SK-N-SH (cell line): ENCODE results near the gene SLC66A1. TPM values are rescaled to one million over a fixed set of nuclear protein-coding genes. Genes with fewer than 3 reads are reported as not detected.

ENCODE experiments used
- CTCF ChIA-PET: fragments of 300-600, 350-600 bp; formaldehyde crosslinking; extraction: SDS; loops from one replicate; lab custom pipeline; 2021; lab: Yijun Ruan, JAX
- POLR2A ChIA-PET: fragments of 350-600 bp; sonication (Branson Sonifier 250); formaldehyde crosslinking; extraction: SDS; loops from one replicate; lab custom pipeline; 2020; ENCODE audit warnings: antibody characterized with exemption, inconsistent platforms; lab: Yijun Ruan, JAX
- DNase-seq: peaks from one replicate; pipeline ENCODE4 v3.0.0; 2012
- H2AFZ ChIP-seq: fragments of 200-600 bp; sonication (generic); 2 replicates; pipeline ENCODE4 v1.8.1; 2016; ENCODE audit warnings: antibody characterized with exemption, mild to moderate bottlenecking, low read depth
- H3F3A ChIP-seq: fragments of 200-600 bp; sonication (generic); replicated peaks from 2 replicates; pipeline ENCODE3; 2016; ENCODE audit warnings: antibody characterized with exemption, mild to moderate bottlenecking; ENCODE audit not compliant: insufficient read depth
- H3K27ac ChIP-seq, 2 experiments: fragments of 200-500 bp in 1 of 2; fragments of 200-600 bp in 1 of 2; sonication (Bioruptor generic) in 1 of 2; sonication (generic), shearing (Covaris generic) in 1 of 2; 2 replicates each; pipeline versions ENCODE4 v1.5.1 to v1.6.1; 2014 to 2016; ENCODE audit warnings: low read depth in 2 of 2, inconsistent platforms in 1 of 2, low read length in 1 of 2, mild to moderate bottlenecking in 1 of 2, mixed read lengths in 1 of 2
- H3K27me3 ChIP-seq: fragments of 200-600 bp; sonication (generic), shearing (Covaris generic); 2 replicates; pipeline ENCODE4 v1.6.1; 2016; ENCODE audit warnings: mixed run types; ENCODE audit not compliant: insufficient read depth
- H3K36me3 ChIP-seq, 2 experiments: fragments of 200-500 bp in 1 of 2; fragments of 200-600 bp in 1 of 2; sonication (Bioruptor generic) in 1 of 2; sonication (generic) in 1 of 2; replicated peaks in 1 of 2; 2 replicates each; pipeline versions ENCODE3 to v1.5.1; 2014 to 2016; ENCODE audit warnings: low read length in 1 of 2, mild to moderate bottlenecking in 1 of 2; ENCODE audit not compliant: insufficient read depth in 2 of 2, control insufficient read depth in 1 of 2
- H3K4me1 ChIP-seq, 2 experiments: fragments of 200-500 bp in 1 of 2; fragments of 200-600 bp in 1 of 2; sonication (Bioruptor generic) in 1 of 2; sonication (generic), shearing (Covaris generic) in 1 of 2; 2 replicates each; pipeline versions ENCODE4 v1.5.1 to v1.6.1; 2014 to 2016; ENCODE audit warnings: low read depth in 1 of 2, low read length in 1 of 2, mixed run types in 1 of 2; ENCODE audit not compliant: insufficient read depth in 2 of 2, control insufficient read depth in 1 of 2
- H3K4me2 ChIP-seq: fragments of 200-600 bp; sonication (generic), shearing (Covaris generic); 2 replicates; pipeline ENCODE4 v1.6.1; 2017; ENCODE audit warnings: mixed run types
- H3K4me3 ChIP-seq, 2 experiments: fragments of 200-500 bp in 1 of 2; fragments of 200-600 bp in 1 of 2; sonication (Bioruptor generic) in 1 of 2; sonication (generic), shearing (Covaris generic) in 1 of 2; 2 replicates each; pipeline versions ENCODE4 v1.5.1 to v1.8.1; 2014 to 2016; ENCODE audit warnings: low read depth in 2 of 2, inconsistent platforms in 1 of 2, low read length in 1 of 2, mild to moderate bottlenecking in 1 of 2, mixed read lengths in 1 of 2, moderate library complexity in 1 of 2
- H3K79me2 ChIP-seq: fragments of 200-600 bp; sonication (generic); 2 replicates; pipeline ENCODE4 v1.8.1; 2017; ENCODE audit warnings: mild to moderate bottlenecking; ENCODE audit not compliant: insufficient read depth
- H3K9ac ChIP-seq: fragments of 200-600 bp; sonication (generic); 2 replicates; pipeline ENCODE4 v1.6.1; 2017; ENCODE audit warnings: mixed run types
- H3K9me2 ChIP-seq: fragments of 200-600 bp; sonication (generic); 2 replicates; pipeline ENCODE4 v1.6.1; 2017; ENCODE audit warnings: mixed run types
- H3K9me3 ChIP-seq: fragments of 200-600 bp; sonication (generic); 2 replicates; pipeline ENCODE4 v1.6.1; 2017; ENCODE audit warnings: mixed run types, mild to moderate bottlenecking, moderate library complexity
- H4K20me1 ChIP-seq: fragments of 200-600 bp; sonication (generic); 2 replicates; pipeline ENCODE4 v1.6.1; 2017; ENCODE audit warnings: mild to moderate bottlenecking, mixed run types; ENCODE audit not compliant: insufficient read depth
- CHD2 ChIP-seq: fragments of 150-350 bp; IDR thresholded peaks from 2 replicates; pipeline ENCODE4 v1.6.1; 2018; ENCODE audit warnings: low read length; ENCODE audit not compliant: partially characterized antibody
- CTCF ChIP-seq: fragments of 200-600 bp; sonication (generic); IDR thresholded peaks from 2 replicates; pipeline ENCODE4 v1.6.1; 2017; ENCODE audit warnings: antibody characterized with exemption, mild to moderate bottlenecking, moderate library complexity
- ELF1 ChIP-seq: IDR thresholded peaks from 2 replicates; pipeline ENCODE4 v1.4.0; 2012
- EP300 ChIP-seq, 2 experiments: IDR thresholded peaks; 2 replicates each; pipeline versions ENCODE4 v1.4.0 to v1.6.1; 2012; ENCODE audit warnings: borderline replicate concordance in 1 of 2, low read depth in 1 of 2, low read length in 1 of 2
- FOSL2 ChIP-seq: IDR thresholded peaks from 2 replicates; pipeline ENCODE4 v1.4.0; 2012; ENCODE audit warnings: low read depth, mild to moderate bottlenecking, moderate library complexity, borderline replicate concordance
- FOXJ3 ChIP-seq: sonication (generic); formaldehyde crosslinking; IDR thresholded peaks from 2 replicates; pipeline ENCODE4 v1.5.1; 2020; ENCODE audit warnings: mild to moderate bottlenecking, missing genetic modification reagents
- FOXM1 ChIP-seq: IDR thresholded peaks from 2 replicates; pipeline ENCODE4 v1.4.0; 2012; ENCODE audit warnings: low read depth, mild to moderate bottlenecking
- GATA2 ChIP-seq: sonication (generic); formaldehyde crosslinking; IDR thresholded peaks from 2 replicates; pipeline ENCODE4 v1.5.0; 2020; ENCODE audit warnings: mild to moderate bottlenecking, missing genetic modification reagents
- JUND ChIP-seq: IDR thresholded peaks from 2 replicates; pipeline ENCODE4 v1.4.0; 2012
- MAX ChIP-seq: IDR thresholded peaks from 2 replicates; pipeline ENCODE4 v1.4.0; 2012; ENCODE audit warnings: low read depth
- MEF2A ChIP-seq: IDR thresholded peaks from 2 replicates; pipeline ENCODE4 v1.4.0; 2012; ENCODE audit warnings: low read depth, borderline replicate concordance
- MXI1 ChIP-seq: IDR thresholded peaks from 2 replicates; pipeline ENCODE4 v1.6.1; 2012; ENCODE audit warnings: mild to moderate bottlenecking, low read depth, low read length, improper control_type of control experiment
- NFIC ChIP-seq: IDR thresholded peaks from 2 replicates; pipeline ENCODE4 v1.4.0; 2012; ENCODE audit warnings: borderline replicate concordance
- NRF1 ChIP-seq: IDR thresholded peaks from 2 replicates; pipeline ENCODE4 v1.6.1; 2012; ENCODE audit warnings: low read depth, mild to moderate bottlenecking, low read length
- POLR2AphosphoS5 ChIP-seq: IDR thresholded peaks from 2 replicates; pipeline ENCODE4 v1.6.1; 2012; ENCODE audit warnings: low read depth, low read length
- RAD21 ChIP-seq: IDR thresholded peaks from 2 replicates; pipeline ENCODE4 v1.6.1; 2012; ENCODE audit warnings: mild to moderate bottlenecking, low read length
- RCOR1 ChIP-seq: fragments of 150-350 bp; IDR thresholded peaks from 2 replicates; pipeline ENCODE4 v1.6.1; 2017; ENCODE audit warnings: antibody characterized with exemption, low read length
- REST ChIP-seq: IDR thresholded peaks from 2 replicates; pipeline ENCODE4 v1.6.1; 2012; ENCODE audit warnings: mild to moderate bottlenecking, low read depth, low read length, moderate library complexity
- RXRA ChIP-seq: IDR thresholded peaks from 2 replicates; pipeline ENCODE4 v1.4.0; 2012; ENCODE audit warnings: low read depth, mild to moderate bottlenecking, borderline replicate concordance
- SMC3 ChIP-seq: IDR thresholded peaks from 2 replicates; pipeline ENCODE4 v1.6.1; 2012; ENCODE audit warnings: low read depth, low read length, improper control_type of control experiment
- TAF1 ChIP-seq: IDR thresholded peaks from 2 replicates; pipeline ENCODE4 v1.6.1; 2012; ENCODE audit warnings: low read depth, mild to moderate bottlenecking, low read length, moderate library complexity, borderline replicate concordance
- TCF12 ChIP-seq: IDR thresholded peaks from 2 replicates; pipeline ENCODE4 v1.4.0; 2012
- USF2 ChIP-seq: fragments of 150-350 bp; IDR thresholded peaks from 2 replicates; pipeline ENCODE4 v1.6.1; 2017; ENCODE audit warnings: antibody characterized with exemption, low read length, low read depth, borderline replicate concordance
- YY1 ChIP-seq: IDR thresholded peaks from 2 replicates; pipeline ENCODE4 v1.4.0; 2012; ENCODE audit warnings: low read depth, mild to moderate bottlenecking
- ZBTB33 ChIP-seq: IDR thresholded peaks from 2 replicates; pipeline ENCODE4 v1.4.0; 2012; ENCODE audit warnings: low read depth, borderline replicate concordance
- WGBS: methylation state at CpG from one replicate; pipeline ENCODE4 v1.1.6; 2017; ENCODE audit warnings: low lambda C conversion rate; 5-methylcytosine and 5-hydroxymethylcytosine counted together
- polyA plus RNA-seq, 3 experiments: library from polyadenylated mRNA; depleted of rRNA; stranded (reverse); fragments of >200 nt; gene quantifications; 2 replicates each; pipeline ENCODE4 v1.2.3, GENCODE V29; 2012

SLC66A1 gene
- polyA plus RNA-seq, 1 of the 3 experiments (the other 2 are of a cell fraction): 16.9 TPM

- peak overlapping the region in 1 of 2 experiments; percentile 98; a peak in 2 of 4 replicates for H3K27ac ChIP-seq
- H3K4me2 ChIP-seq: no peak overlapping the region
- peaks cover 0 to 82% of the 10 kb centered on the region in 2 experiments; a peak in 2 of 4 replicates for H3K4me1 ChIP-seq
- no peaks in the 10 kb centered on the region for H3K27me3 ChIP-seq
- peaks cover 38% of the 10 kb centered on the region for H3K79me2 ChIP-seq
- H3K9me2 ChIP-seq: no peaks in the 10 kb centered on the region
- DNase-seq: peak; percentile 86
- POLR2A ChIA-PET: no interaction called here
- H2AFZ ChIP-seq: no peak overlapping the region
- H3K4me3 ChIP-seq: no peak overlapping the region
- H3F3A ChIP-seq: no peaks in the 10 kb centered on the region
- peaks cover 13 to 40% of the 10 kb centered on the region in 2 experiments for H3K36me3 ChIP-seq
- CTCF ChIA-PET: interaction anchor here (1.2 to 11.6 kb wide), 5 partner anchors 9 to 282 kb away, joined by 3 to 93 read pairs (median 16); no protein-coding TSS in a partner anchor
- H3K9me3 ChIP-seq: no peaks in the 10 kb centered on the region
- no peak for TF ChIP-seq RAD21
- no peak for TF ChIP-seq ELF1
- no peak for TF ChIP-seq MAX
- TF ChIP-seq POLR2AphosphoS5: peak; percentile 41; the same call in 1 of the 2 replicates
- TF ChIP-seq CTCF: no peak
- no peak for TF ChIP-seq FOSL2
- TF ChIP-seq CHD2: peak; percentile 53
- no peak for TF ChIP-seq TAF1
- no peak for TF ChIP-seq SMC3
- no peak for TF ChIP-seq JUND
- peak; percentile 73 for TF ChIP-seq FOXJ3 (CRISPR knock-in tag)
- TF ChIP-seq MEF2A: no peak
- no peak for TF ChIP-seq FOXM1
- peak in 1 of 2 experiments; percentile 94; a peak in 2 of 4 replicates for TF ChIP-seq EP300 (IDR thresholded peaks at IDR 0.05; ENCODE audit: borderline replicate concordance in 1 of 2, low read depth in 1 of 2, low read length in 1 of 2)
- TF ChIP-seq TCF12: peak; percentile 58
- TF ChIP-seq NFIC: no peak
- no peak for TF ChIP-seq RXRA
- TF ChIP-seq USF2: no peak
- TF ChIP-seq ZBTB33: no peak
- no peak for TF ChIP-seq REST
- peak; percentile 49; the same call in 1 of the 2 replicates for TF ChIP-seq MXI1
- TF ChIP-seq NRF1: no peak
- peak; percentile 89 for TF ChIP-seq GATA2
- peak; percentile 89 for TF ChIP-seq RCOR1
- TF ChIP-seq YY1: no peak
- TF ChIP-seq, all 33 proteins: peak for 8
- 61% methylated on average over 5 of the region's 5 CpGs for WGBS
- Histone ChIP-seq H3K9ac (no peak overlapping the region), H4K20me1 (peaks cover 50% of the 10 kb centered on the region)
Measured at GRCh38 chr1:19372136-19372514, 60.0 kb downstream of the SLC66A1 start.
